HG03280 (cell line): ENCODE results near the gene PRLR.
"Not testable (repeated sequence)": the region's sequence is repeated elsewhere in the genome, so short reads cannot be mapped to it uniquely, and the experiment has no call there.

Experiments
- ATAC-seq: cut with Tn5 transposase; IDR thresholded peaks from one replicate; pipeline ENCODE4 v1.9.1; 2021; ENCODE audit warnings: mild to moderate bottlenecking, moderate library complexity; ENCODE audit not compliant: unreplicated experiment

The PRLR gene

DNA sequence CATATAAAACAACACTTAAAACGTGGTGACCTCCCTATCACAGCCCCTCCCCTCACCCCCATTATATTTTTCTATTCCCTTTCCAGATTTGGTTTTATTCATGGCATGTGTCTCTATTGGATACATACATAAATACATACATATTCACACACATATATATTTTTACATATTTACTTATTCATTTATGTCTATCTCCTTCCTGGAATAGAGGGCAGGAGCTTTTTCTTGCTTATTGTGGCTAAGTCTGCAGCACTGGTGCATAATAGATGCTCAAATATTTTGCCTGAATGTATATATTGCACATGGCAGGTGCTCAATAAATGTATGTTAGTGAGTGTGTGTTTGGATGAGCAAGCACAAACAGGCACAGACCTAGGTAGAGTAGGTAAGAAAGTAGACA lies 185.0 kb downstream of the PRLR start:
- ATAC-seq: no peak

GRCh38 chr5:35044649-35045048 lies 185.6 kb downstream of the PRLR start:
- ATAC-seq: no peak

GRCh38 chr5:35042781-35043180 lies 187.5 kb downstream of the PRLR start:
- ATAC-seq: no peak

- ATAC-seq: no peak
These were observed 189.0 kb downstream of the PRLR start for GRCh38 chr5:35041261-35041660.

DNA sequence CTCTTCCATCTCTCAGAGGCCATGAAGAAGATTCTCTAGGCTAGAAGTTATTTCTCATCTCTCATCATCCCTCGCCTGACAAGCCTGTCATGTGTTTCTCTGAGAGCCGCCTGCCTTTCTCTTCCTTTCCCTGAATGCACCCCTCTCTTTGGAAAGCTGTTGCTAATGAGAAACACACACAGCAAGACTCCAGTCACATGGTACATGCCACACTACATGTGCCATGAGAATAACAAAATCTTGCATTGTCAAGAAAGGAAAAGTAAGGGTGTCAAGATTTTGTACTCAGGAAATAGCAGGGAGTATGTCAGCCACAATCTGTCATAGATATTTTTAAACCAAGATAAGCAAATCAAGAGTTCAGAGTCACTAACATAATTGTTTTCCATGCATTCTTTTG lies 191.4 kb downstream of the PRLR start:
- ATAC-seq: no peak

DNA sequence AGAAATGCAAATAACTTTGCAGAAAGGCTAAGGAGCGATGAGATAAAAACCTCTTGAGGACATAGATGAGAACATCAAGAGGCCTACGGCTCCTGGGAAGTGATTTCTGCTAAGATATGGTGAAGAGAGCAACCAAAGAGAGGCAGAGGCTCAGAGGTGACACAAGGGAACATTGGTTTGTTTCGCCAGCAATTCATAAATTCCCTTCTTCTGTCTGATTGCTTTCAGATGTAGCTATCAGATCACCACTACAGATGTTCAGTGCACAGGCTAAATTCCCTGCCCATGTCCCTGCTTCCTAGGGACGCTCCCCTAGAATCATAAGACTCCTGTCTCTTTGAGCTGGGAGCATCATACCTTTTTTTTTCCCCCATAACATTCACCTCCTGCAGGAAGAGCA lies 193.8 kb downstream of the PRLR start:
- no peak for ATAC-seq

DNA sequence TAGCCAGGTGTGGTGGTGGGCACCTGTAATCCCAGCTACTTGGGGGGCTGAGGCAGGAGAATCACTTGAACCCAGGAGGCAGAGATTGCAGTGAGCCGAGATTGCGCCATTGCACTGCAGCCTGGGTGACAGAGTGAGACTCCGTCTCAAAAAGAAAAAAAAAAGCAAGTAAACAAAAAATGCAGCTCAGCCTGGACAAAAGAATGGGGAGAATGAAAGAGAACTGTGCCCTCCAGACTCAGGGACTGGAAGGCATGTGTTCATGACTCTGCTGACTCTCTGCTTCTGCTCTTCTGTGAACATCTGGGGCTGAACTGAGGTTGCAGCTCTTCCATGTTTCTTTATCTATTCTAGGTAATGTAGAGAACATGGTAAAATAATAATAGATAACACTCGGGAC lies 194.4 kb downstream of the PRLR start:
- ATAC-seq: not testable (repeated sequence)

GRCh38 chr5:35035271-35035670 lies 195.0 kb downstream of the PRLR start:
- no peak for ATAC-seq

- no peak for ATAC-seq
These were observed 197.9 kb downstream of the PRLR start for GRCh38 chr5:35032356-35032755.

- no peak for ATAC-seq
These were observed 199.0 kb downstream of the PRLR start for GRCh38 chr5:35031276-35031675.

- ATAC-seq: no peak
These were observed 199.7 kb downstream of the PRLR start for GRCh38 chr5:35030426-35031100.

- ATAC-seq: no peak
These were observed 201.0 kb downstream of the PRLR start for GRCh38 chr5:35029333-35029732.

- no peak for ATAC-seq
These were observed 203.3 kb downstream of the PRLR start for GRCh38 chr5:35026941-35027340.

DNA sequence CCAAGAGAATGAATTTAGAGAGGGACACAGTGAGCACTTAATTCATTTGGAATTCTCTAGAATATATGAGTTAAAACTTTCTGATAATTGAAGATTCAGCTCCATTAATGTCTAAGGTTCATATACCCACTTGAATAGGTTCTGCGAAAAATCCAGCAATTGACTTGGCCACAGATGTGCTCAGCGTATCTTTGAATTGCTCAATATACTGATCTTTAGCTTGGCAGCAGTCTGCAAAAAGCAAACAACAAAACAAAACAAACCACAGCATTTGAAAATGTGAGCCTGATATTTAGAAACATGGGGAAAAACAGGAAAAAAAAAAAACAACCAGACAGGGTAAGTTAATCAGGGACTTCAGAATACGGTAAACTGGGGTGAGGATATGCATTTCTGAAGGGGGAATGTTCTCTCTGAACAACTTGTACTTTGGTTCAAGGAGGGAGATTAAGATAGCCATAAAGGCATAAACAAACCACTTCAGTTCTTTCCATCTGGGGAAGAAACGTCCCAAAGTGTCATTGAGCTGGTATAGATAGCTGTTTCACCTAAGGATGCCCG lies 203.9 kb downstream of the PRLR start:
- no peak for ATAC-seq

GRCh38 chr5:35024911-35025510 lies 205.3 kb downstream of the PRLR start:
- ATAC-seq: no peak

DNA sequence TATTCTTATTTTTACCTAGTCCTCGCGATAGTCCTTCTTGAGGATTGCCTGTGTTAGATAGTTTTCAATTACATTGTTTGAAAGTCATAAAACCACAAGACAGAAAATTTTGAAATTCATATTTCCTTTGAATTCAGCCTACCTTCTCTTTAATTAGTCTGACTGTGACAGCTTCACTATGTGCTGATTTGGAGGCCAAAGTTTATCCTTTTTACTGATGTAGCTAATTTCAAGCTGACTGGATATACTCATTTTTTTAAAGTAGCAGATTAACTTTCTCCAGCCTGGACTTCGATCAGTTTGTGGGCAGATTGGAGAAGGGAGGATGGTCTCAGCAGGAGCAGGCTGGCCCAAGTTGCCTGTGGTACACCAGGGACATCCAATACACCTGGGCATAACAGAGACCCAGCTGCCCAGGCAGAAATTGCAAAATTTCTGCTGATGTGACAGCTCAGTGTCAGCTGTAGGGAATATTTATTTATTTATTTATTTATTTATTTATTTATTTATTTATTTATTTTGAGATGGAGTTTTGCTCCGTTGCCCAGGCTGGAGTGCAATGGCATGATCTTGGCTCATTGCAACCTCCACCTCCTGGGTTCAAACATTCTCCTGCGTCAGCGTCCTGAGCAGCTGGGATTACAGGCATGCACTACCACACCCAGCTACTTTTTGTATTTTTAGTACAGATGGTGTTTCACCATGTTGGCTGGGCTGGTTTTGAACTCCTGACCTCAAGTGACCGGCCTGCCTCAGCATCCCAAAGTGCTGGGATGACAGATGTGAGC lies 206.7 kb downstream of the PRLR start:
- ATAC-seq: no peak

GRCh38 chr5:35016174-35017051 lies 213.9 kb downstream of the PRLR start:
- ATAC-seq: no peak

GRCh38 chr5:35015063-35015462 lies 215.2 kb downstream of the PRLR start:
- no peak for ATAC-seq

DNA sequence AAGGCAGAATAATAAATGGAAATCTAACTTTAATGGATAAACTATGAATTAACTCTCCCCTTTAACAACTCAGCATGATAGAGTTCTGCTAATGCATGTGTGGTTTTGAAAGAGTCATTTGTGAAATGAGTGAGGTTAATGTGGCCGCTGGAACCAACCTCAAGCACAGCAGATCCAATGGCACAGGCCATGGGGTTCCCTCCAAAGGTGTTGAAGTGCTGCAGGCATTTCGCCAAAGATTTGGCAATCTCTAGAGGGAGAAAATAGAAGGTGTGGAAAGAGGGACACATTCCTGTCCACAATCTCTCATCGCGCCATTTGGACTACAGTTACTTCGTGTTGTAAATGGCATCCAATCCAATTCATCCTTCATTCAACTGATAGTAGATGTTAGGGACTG lies 217.5 kb downstream of the PRLR start:
- ATAC-seq: no peak

- ATAC-seq: no peak
These were observed 217.9 kb downstream of the PRLR start for GRCh38 chr5:35012365-35012764.

DNA sequence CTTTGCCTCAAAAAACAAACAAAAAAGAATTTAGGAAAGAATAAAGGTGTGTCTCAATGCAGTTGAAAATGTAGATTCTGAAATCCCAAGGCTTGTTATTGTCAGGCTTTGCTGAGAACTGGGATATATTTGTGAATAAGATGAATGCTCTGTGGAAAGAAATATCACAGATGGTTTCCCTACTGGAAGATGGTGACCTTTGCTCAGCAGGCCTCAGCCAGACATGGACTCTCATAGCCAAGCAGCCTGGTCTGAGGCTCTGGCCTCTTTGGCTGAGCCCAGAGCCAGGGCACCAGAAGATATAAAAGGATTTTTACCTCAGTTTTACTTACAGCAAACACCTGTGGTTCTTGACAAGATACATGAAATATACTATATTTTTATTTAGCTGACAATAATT lies 219.6 kb downstream of the PRLR start:
- no peak for ATAC-seq
